GM12878 (cell line): Measurements from ENCODE around the gene TTC33. TPM values are rescaled to one million over a fixed set of nuclear protein-coding genes. Genes with fewer than 3 reads are reported as not detected.
A peak's percentile ranks its signal among the peaks of the same experiment; 100 is the strongest.

Experiments used
- ATAC-seq: fragments of 200-7000 bp; cut with Tn5 transposase; 3 replicates; pipeline ENCODE4 v1.9.1; 2020; ENCODE audit warnings: mild to moderate bottlenecking, moderate library complexity
- BruUV-seq: library from RNA; stranded (reverse); fragments of 400-500 nt; replicated peaks from 2 replicates; lab custom pipeline; 2021; lab: Mats Ljungman, UMichigan
- CTCF ChIA-PET: fragments of 300-600 bp; sonication (Branson Sonifier 250); formaldehyde crosslinking; extraction: SDS; loops from one replicate; lab custom pipeline; 2021; ENCODE audit warnings: inconsistent platforms; lab: Yijun Ruan, JAX
- POLR2A ChIA-PET: fragments of 350-600 bp; formaldehyde crosslinking; extraction: SDS; loops from one replicate; lab custom pipeline; 2021; ENCODE audit warnings: inconsistent platforms; lab: Charles Lee
- RAD21 ChIA-PET: fragments of 300-600 bp; sonication (Branson Sonifier 250); formaldehyde crosslinking; loops from one replicate; lab custom pipeline; 2023; ENCODE audit warnings: antibody characterized with exemption; ENCODE audit not compliant: unreplicated experiment; lab: Charles Lee
- SMC1A ChIA-PET: fragments of 300-600 bp; sonication (Branson Sonifier 250); formaldehyde crosslinking; loops from one replicate; lab custom pipeline; 2023; ENCODE audit not compliant: unreplicated experiment, uncharacterized antibody; lab: Charles Lee
- DNase-seq: peaks from one replicate; pipeline ENCODE4 v3.0.0-alpha.2; 2011; ENCODE audit warnings: low read depth, low spot score
- FAIRE-seq: peaks from 3 replicates; lab custom pipeline; 2011; peaks lifted over from hg19 to GRCh38; lab: Jason Lieb, UNC
- H2AFZ ChIP-seq: 2 replicates; pipeline ENCODE4 v1.6.0; 2011; ENCODE audit warnings: low read depth, low read length, control low read depth; ENCODE audit not compliant: control insufficient read depth
- H3K27ac ChIP-seq: 2 replicates; pipeline ENCODE4 v1.5.1; 2011; ENCODE audit warnings: control low read depth; ENCODE audit not compliant: control insufficient read depth, insufficient read depth
- H3K27me3 ChIP-seq, 2 experiments: replicated peaks in 1 of 2; 2 replicates each; pipeline versions ENCODE4 v1.6.0 to v1.6.1; 2011; ENCODE audit warnings: low read length in 1 of 2; ENCODE audit not compliant: control insufficient read depth in 2 of 2, insufficient read depth in 2 of 2
- H3K36me3 ChIP-seq, 2 experiments: 2 replicates each; pipeline ENCODE4 v1.5.1; 2011; ENCODE audit warnings: low read length in 1 of 2; ENCODE audit not compliant: control insufficient read depth in 2 of 2, insufficient read depth in 2 of 2
- H3K4me1 ChIP-seq: 2 replicates; pipeline ENCODE4 v1.6.1; 2011; ENCODE audit warnings: mild to moderate bottlenecking, low read length, moderate library complexity, mixed read lengths; ENCODE audit not compliant: control insufficient read depth, insufficient read depth
- H3K4me2 ChIP-seq: 2 replicates; pipeline ENCODE4 v1.6.0; 2011; ENCODE audit warnings: control low read depth; ENCODE audit not compliant: control insufficient read depth, insufficient read depth
- H3K4me3 ChIP-seq: fragments of 200-600 bp; sonication (generic); 2 replicates; pipeline ENCODE4 v1.5.1; 2016
- H3K79me2 ChIP-seq: 2 replicates; pipeline ENCODE4 v1.6.0; 2011; ENCODE audit warnings: low read length; ENCODE audit not compliant: control insufficient read depth, insufficient read depth
- H3K9ac ChIP-seq: 2 replicates; pipeline ENCODE4 v1.8.0; 2011; ENCODE audit warnings: low read length, control low read depth, mixed read lengths; ENCODE audit not compliant: control insufficient read depth, insufficient read depth
- H3K9me3 ChIP-seq: replicated peaks from 3 replicates; pipeline ENCODE4 v1.5.1; 2011; ENCODE audit warnings: mild to moderate bottlenecking, low read length; ENCODE audit not compliant: control insufficient read depth, insufficient read depth
- H4K20me1 ChIP-seq: 2 replicates; pipeline ENCODE4 v1.6.0; 2011; ENCODE audit not compliant: control insufficient read depth, insufficient read depth
- NR2F1 ChIP-seq: fragments of 450-650 bp; conservative IDR thresholded peaks from 2 replicates; pipeline ENCODE4 v1.6.1; 2017; ENCODE audit warnings: mild to moderate bottlenecking
- POLR2AphosphoS2 ChIP-seq: IDR thresholded peaks from 2 replicates; pipeline ENCODE4 v1.6.1; 2011; ENCODE audit warnings: low read depth, mild to moderate bottlenecking, low read length, improper control_type of control experiment, moderate library complexity
- RAD51 ChIP-seq: fragments of 450-650 bp; IDR thresholded peaks from 2 replicates; pipeline ENCODE4 v1.6.1; 2016; ENCODE audit warnings: moderate library complexity, mild to moderate bottlenecking, inconsistent platforms
- WGBS: methylation state at CpG from one replicate; pipeline ENCODE4 v1.1.6; 2016; ENCODE audit warnings: low lambda C conversion rate; ENCODE audit not compliant: insufficient replicate concordance, insufficient coverage; ENCODE audit errors: missing lambda C conversion rate; 5-methylcytosine and 5-hydroxymethylcytosine counted together
- in situ Hi-C: fragments of 300-500 bp; cut with MboI; formaldehyde crosslinking; loops from 9 replicates; pipeline ENCODE4 v1.14.3; 2018; ENCODE audit warnings: mixed read lengths
- intact Hi-C: fragments of 100-400 bp; cut with micrococcal nuclease; formaldehyde crosslinking; loops from one replicate; pipeline ENCODE4 v1.14.2; 2022; ENCODE audit not compliant: unreplicated experiment
- polyA plus RNA-seq, 11 experiments: library from polyadenylated mRNA; depleted of rRNA in 4 of 11; unstranded in 6 of 11; stranded (reverse) in 5 of 11; fragments of >200 nt; fragmentation: Nextera tagmentation in 4 of 11; fragmentation: Illumina TruSeq in 1 of 11; extraction: Ambion mirVana in 4 of 11; extraction: Trizol in 1 of 11; gene quantifications; 1 replicate in 1 of 11; 2 replicates in 10 of 11; pipeline versions ENCODE4 v1.2.1 to v1.2.3, GENCODE V29; 2011 to 2016; ENCODE audit warnings: inconsistent platforms in 2 of 11, missing spikeins in 2 of 11, low read depth in 1 of 11
- total RNA-seq, 4 experiments: library from RNA; depleted of rRNA in 3 of 4; stranded (reverse); fragments of >200 nt in 3 of 4; fragmentation: Illumina TruSeq in 1 of 4; extraction: Trizol in 1 of 4; gene quantifications; 2 replicates each; pipeline versions ENCODE4 v1.2.1 to v1.2.3, GENCODE V29; 2013 to 2021
- TF ChIP-seq, protein P1 (sequence below): fragments of 450-650 bp; IDR thresholded peaks from 2 replicates; pipeline ENCODE4 v1.6.1; 2017; ENCODE audit warnings: antibody characterized with exemption, mild to moderate bottlenecking, moderate library complexity

The TTC33 gene
- total and polyA plus RNA-seq, 10 of the 15 experiments (the other 5 are each of a cell fraction or from before 2014, with no cell fraction given), result 7.9 to 22.3 (median 14.6) TPM

- TF ChIP-seq, protein P1, sequence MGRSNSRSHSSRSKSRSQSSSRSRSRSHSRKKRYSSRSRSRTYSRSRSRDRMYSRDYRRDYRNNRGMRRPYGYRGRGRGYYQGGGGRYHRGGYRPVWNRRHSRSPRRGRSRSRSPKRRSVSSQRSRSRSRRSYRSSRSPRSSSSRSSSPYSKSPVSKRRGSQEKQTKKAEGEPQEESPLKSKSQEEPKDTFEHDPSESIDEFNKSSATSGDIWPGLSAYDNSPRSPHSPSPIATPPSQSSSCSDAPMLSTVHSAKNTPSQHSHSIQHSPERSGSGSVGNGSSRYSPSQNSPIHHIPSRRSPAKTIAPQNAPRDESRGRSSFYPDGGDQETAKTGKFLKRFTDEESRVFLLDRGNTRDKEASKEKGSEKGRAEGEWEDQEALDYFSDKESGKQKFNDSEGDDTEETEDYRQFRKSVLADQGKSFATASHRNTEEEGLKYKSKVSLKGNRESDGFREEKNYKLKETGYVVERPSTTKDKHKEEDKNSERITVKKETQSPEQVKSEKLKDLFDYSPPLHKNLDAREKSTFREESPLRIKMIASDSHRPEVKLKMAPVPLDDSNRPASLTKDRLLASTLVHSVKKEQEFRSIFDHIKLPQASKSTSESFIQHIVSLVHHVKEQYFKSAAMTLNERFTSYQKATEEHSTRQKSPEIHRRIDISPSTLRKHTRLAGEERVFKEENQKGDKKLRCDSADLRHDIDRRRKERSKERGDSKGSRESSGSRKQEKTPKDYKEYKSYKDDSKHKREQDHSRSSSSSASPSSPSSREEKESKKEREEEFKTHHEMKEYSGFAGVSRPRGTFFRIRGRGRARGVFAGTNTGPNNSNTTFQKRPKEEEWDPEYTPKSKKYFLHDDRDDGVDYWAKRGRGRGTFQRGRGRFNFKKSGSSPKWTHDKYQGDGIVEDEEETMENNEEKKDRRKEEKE, result no peak
- TF ChIP-seq RAD51, result no peak
These were observed 274.5 kb downstream of the TTC33 start (continued) for GRCh38 chr5:40481241-40481640.

DNA sequence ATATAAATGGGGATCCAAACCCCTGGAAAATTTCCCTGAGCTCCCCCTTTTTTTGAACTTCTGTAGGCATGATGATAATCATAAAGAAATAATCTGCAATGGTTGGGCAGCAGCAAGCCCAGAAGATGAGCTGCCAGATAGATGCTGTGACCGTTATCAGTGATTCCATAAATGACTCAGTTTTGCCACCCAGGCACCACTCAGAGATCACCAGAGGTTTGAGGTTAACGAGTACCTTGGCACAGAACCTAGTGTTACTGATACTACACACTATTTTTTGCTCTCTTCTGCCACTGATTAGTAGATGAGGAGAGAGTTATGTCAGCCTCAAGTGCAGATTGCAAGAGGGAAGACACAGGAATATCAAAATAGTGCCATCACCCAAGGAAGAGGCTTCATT, 275.4 kb downstream of the TTC33 start:
- Histone ChIP-seq H3K79me2 (no peaks in the 10 kb centered on the region), H3K27ac (no peak overlapping the region), H3K4me3 (no peak overlapping the region), H3K9ac (no peak overlapping the region), H4K20me1 (no peaks in the 10 kb centered on the region), H3K36me3 (no peaks in the 10 kb centered on the region), H3K4me1 (peaks cover 16% of the 10 kb centered on the region; the same call in 1 of the 2 replicates), H3K9me3 (no peaks in the 10 kb centered on the region), H3K4me2 (no peak overlapping the region), H3K27me3 (no peaks in the 10 kb centered on the region), H2AFZ (no peak overlapping the region)
- BruUV-seq, result no TSS peak
- 0 out of 2 replicates have a peak, but pooled peaks have one; percentile 17 for TF ChIP-seq NR2F1
- no peak for TF ChIP-seq POLR2AphosphoS2
- POLR2A ChIA-PET, result no interaction called here
- peak; percentile 50 for ATAC-seq
- SMC1A ChIA-PET, result interaction anchor here (0.9 to 2.0 kb wide), 6 partner anchors 9 to 90 kb away, joined by 3 to 6 read pairs (median 4); no protein-coding TSS in a partner anchor
- in situ Hi-C loops (loop anchor here (5.0 to 10.0 kb wide), 2 partner anchors 98 to 354 kb away; partner anchors contain the start of gene RPL37), intact Hi-C loops (loop anchor here (10.0 kb wide), 1 partner anchor 354 kb away; the partner anchor contains the start of gene RPL37)
- RAD21 ChIA-PET, result no interaction called here
- CTCF ChIA-PET, result no interaction called here
- WGBS, result 0% methylated on average over 2 of the region's 2 CpGs
- FAIRE-seq, result no peak
- no peak for DNase-seq
